ENCODE measurements around the gene MPEG1. TPM values are rescaled to one million over a fixed set of nuclear protein-coding genes. Genes with fewer than 3 reads are reported as not detected.

The MPEG1 gene
- total and polyA plus RNA-seq, 9 of the 15 experiments (the other 6 are each of a cell fraction or from before 2014, with no cell fraction given): 0.07 TPM; not detected in 8

DNA sequence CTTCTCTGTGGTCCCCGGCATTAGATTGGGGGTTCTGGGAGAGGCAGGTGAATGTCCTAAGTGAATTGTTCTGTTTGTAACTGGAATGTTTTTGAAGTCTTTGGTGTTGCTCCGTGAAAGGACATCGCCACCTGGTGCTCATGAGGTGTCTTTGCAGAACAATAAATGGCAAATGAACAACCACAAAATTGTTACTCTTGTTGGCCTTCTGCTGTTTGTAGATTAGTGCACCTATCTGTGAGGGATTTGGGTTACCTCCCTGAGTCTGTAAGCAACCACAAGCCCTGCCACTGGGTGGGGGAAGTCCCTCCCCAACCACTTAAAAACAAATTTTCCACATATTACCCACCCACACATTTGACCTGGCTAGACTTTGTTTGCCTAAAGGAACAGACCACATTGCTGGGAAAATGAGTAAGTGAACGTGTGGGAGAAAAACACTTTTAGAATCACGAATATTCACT is 4.7 kb downstream of the MPEG1 start:
- Histone ChIP-seq H4K20me1 (replicated peaks; ENCODE audit: control insufficient read depth, insufficient read depth, low read length) (no peaks in the 10 kb centered on the region; the same call in 1 of the 2 replicates), H3K27ac (ENCODE audit: extremely low read depth, low read depth, low read length) (no peak overlapping the region), H3K4me1 (replicated peaks in 1 of 2; ENCODE audit: control insufficient read depth in 2 of 2, insufficient read depth in 2 of 2, low read length in 2 of 2) (no peaks in the 10 kb centered on the region), H3K36me3 (ENCODE audit: control insufficient read depth, insufficient read depth, low read length) (no peaks in the 10 kb centered on the region), H3K4me3 (no peak overlapping the region), H3K9me3 (replicated peaks; ENCODE audit: control insufficient read depth, insufficient read depth, low read depth, low read length) (no peaks in the 10 kb centered on the region), H3K9me1 (ENCODE audit: control insufficient read depth, insufficient read depth, low read length) (no peaks in the 10 kb centered on the region), H2AFZ (ENCODE audit: low read depth, low read length) (no peak overlapping the region), H3K27me3 (ENCODE audit: control insufficient read depth in 2 of 2, insufficient read depth in 2 of 2, low read length in 2 of 2) (peaks cover 4 to 37% of the 10 kb centered on the region in 2 experiments; a peak in 3 of 5 replicates), H3K9ac (ENCODE audit: insufficient read depth in 1 of 2, low read depth in 2 of 2, low read length in 2 of 2) (no peak overlapping the region), H3K4me2 (ENCODE audit: insufficient read depth, low read length) (no peak overlapping the region; the same call in 1 of the 2 replicates), H3K79me2 (ENCODE audit: control insufficient read depth, insufficient read depth, low read length) (no peaks in the 10 kb centered on the region)
- in situ Hi-C loops (cut with MboI): no loop called here
- ChIA-PET CTCF (ENCODE audit: low intra/inter-chr PET ratio) (interaction anchor here (0.6 to 3.6 kb wide), 2 partner anchors 37 to 1364 kb away, joined by 3 to 36 read pairs; partner anchors contain the start of gene DTX4), POLR2A (no interaction called here)
- intact Hi-C loops (cut with micrococcal nuclease): loop anchor here (1.0 to 2.0 kb wide), 3 partner anchors 37 to 473 kb away; no protein-coding TSS in a partner anchor
- 0% methylated on average over 5 of the region's 5 CpGs for WGBS (ENCODE audit: insufficient coverage, low coverage, missing lambda C conversion rate)
- BruUV-seq (replicated peaks): no TSS peak
- DNase-seq (ENCODE audit: extremely low read depth in 1 of 4, low spot score in 3 of 4) (peak; percentile 30 to 56 (median 40)), ATAC-seq (peak; percentile 82), FAIRE-seq (peak; percentile 85)
- TF ChIP-seq ZNF764 (CRISPR knock-in tag; IDR thresholded peaks at IDR 0.05; ENCODE audit: low read depth) (peak; percentile 73), RAD21 (CRISPR knock-in tag; conservative IDR thresholded peaks at IDR 0.05 in 1 of 2, IDR thresholded peaks at IDR 0.05 in 1 of 2) (peak; percentile 43 to 63), PPARD (CRISPR knock-in tag; IDR thresholded peaks at IDR 0.05) (no peak), TEAD4 (IDR thresholded peaks at IDR 0.05; ENCODE audit: low read length) (peak; percentile 45; the same call in 1 of the 2 replicates), TEAD4 (CRISPR knock-in tag; IDR thresholded peaks at IDR 0.05; ENCODE audit: borderline replicate concordance) (no peak), SMC3 (conservative IDR thresholded peaks at IDR 0.05; ENCODE audit: insufficient read depth, low read depth, low read length) (peak; percentile 40; the same call in 1 of the 2 replicates), SIRT6 (IDR thresholded peaks at IDR 0.05; ENCODE audit: low read depth, low read length) (no peak), TAL1 (IDR thresholded peaks at IDR 0.05) (peak; percentile 43), KDM2B (CRISPR knock-in tag; IDR thresholded peaks at IDR 0.05) (no peak), CBFA2T2 (conservative IDR thresholded peaks at IDR 0.05) (peak; percentile 39), CBFA2T3 (IDR thresholded peaks at IDR 0.05) (peak; percentile 61)
- TF ChIP-seq, protein P1, sequence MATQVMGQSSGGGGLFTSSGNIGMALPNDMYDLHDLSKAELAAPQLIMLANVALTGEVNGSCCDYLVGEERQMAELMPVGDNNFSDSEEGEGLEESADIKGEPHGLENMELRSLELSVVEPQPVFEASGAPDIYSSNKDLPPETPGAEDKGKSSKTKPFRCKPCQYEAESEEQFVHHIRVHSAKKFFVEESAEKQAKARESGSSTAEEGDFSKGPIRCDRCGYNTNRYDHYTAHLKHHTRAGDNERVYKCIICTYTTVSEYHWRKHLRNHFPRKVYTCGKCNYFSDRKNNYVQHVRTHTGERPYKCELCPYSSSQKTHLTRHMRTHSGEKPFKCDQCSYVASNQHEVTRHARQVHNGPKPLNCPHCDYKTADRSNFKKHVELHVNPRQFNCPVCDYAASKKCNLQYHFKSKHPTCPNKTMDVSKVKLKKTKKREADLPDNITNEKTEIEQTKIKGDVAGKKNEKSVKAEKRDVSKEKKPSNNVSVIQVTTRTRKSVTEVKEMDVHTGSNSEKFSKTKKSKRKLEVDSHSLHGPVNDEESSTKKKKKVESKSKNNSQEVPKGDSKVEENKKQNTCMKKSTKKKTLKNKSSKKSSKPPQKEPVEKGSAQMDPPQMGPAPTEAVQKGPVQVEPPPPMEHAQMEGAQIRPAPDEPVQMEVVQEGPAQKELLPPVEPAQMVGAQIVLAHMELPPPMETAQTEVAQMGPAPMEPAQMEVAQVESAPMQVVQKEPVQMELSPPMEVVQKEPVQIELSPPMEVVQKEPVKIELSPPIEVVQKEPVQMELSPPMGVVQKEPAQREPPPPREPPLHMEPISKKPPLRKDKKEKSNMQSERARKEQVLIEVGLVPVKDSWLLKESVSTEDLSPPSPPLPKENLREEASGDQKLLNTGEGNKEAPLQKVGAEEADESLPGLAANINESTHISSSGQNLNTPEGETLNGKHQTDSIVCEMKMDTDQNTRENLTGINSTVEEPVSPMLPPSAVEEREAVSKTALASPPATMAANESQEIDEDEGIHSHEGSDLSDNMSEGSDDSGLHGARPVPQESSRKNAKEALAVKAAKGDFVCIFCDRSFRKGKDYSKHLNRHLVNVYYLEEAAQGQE (IDR thresholded peaks at IDR 0.05; ENCODE audit: borderline replicate concordance): peak; percentile 18; the same call in 1 of the 2 replicates
- TF ChIP-seq, protein P1 (CRISPR knock-in tag; IDR thresholded peaks at IDR 0.05; ENCODE audit: low read depth): no peak
- TF ChIP-seq, protein P2, sequence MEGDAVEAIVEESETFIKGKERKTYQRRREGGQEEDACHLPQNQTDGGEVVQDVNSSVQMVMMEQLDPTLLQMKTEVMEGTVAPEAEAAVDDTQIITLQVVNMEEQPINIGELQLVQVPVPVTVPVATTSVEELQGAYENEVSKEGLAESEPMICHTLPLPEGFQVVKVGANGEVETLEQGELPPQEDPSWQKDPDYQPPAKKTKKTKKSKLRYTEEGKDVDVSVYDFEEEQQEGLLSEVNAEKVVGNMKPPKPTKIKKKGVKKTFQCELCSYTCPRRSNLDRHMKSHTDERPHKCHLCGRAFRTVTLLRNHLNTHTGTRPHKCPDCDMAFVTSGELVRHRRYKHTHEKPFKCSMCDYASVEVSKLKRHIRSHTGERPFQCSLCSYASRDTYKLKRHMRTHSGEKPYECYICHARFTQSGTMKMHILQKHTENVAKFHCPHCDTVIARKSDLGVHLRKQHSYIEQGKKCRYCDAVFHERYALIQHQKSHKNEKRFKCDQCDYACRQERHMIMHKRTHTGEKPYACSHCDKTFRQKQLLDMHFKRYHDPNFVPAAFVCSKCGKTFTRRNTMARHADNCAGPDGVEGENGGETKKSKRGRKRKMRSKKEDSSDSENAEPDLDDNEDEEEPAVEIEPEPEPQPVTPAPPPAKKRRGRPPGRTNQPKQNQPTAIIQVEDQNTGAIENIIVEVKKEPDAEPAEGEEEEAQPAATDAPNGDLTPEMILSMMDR (IDR thresholded peaks at IDR 0.05 in 2 of 3, conservative IDR thresholded peaks at IDR 0.05 in 1 of 3; ENCODE audit: insufficient read depth in 2 of 3, low read depth in 1 of 3, low read length in 3 of 3): peak; percentile 71 to 76 (median 71)
